Duodenal mucosa (tissue), 2 donors: ENCODE measurements around the gene NRIP1.
"Not testable (repeated sequence)": the region's sequence is repeated elsewhere in the genome, so short reads cannot be mapped to it uniquely, and the experiment has no call there.

Experiments
- H3K27ac ChIP-seq: one replicate; pipeline ENCODE4 v1.7.0; 2013; ENCODE audit warnings: low read depth, low read length
- H3K27me3 ChIP-seq, 2 donors: one replicate each; pipeline ENCODE4 v1.7.0; 2013; ENCODE audit warnings: low read length in 2 of 2, control low read depth in 1 of 2; ENCODE audit not compliant: insufficient read depth in 2 of 2, control insufficient read depth in 1 of 2
- H3K36me3 ChIP-seq, 2 donors: one replicate each; pipeline ENCODE4 v1.7.0; 2013; ENCODE audit warnings: low read length in 2 of 2, control low read depth in 1 of 2; ENCODE audit not compliant: insufficient read depth in 2 of 2, control insufficient read depth in 1 of 2
- H3K4me1 ChIP-seq, 2 donors: one replicate each; pipeline ENCODE4 v1.7.0; 2013; ENCODE audit warnings: low read length in 2 of 2, control low read depth in 1 of 2; ENCODE audit not compliant: insufficient read depth in 2 of 2, control insufficient read depth in 1 of 2
- H3K4me3 ChIP-seq, 2 donors: one replicate each; pipeline ENCODE4 v1.7.0; 2013; ENCODE audit warnings: low read length in 2 of 2, low read depth in 1 of 2
- H3K9ac ChIP-seq, 2 donors: one replicate each; pipeline ENCODE4 v1.7.0; 2013; ENCODE audit warnings: low read length in 2 of 2, low read depth in 1 of 2
- H3K9me3 ChIP-seq, 2 donors: one replicate each; pipeline ENCODE4 v1.7.0; 2013; ENCODE audit warnings: low read length in 2 of 2, control low read depth in 1 of 2; ENCODE audit not compliant: control insufficient read depth in 1 of 2

Gene NRIP1

DNA sequence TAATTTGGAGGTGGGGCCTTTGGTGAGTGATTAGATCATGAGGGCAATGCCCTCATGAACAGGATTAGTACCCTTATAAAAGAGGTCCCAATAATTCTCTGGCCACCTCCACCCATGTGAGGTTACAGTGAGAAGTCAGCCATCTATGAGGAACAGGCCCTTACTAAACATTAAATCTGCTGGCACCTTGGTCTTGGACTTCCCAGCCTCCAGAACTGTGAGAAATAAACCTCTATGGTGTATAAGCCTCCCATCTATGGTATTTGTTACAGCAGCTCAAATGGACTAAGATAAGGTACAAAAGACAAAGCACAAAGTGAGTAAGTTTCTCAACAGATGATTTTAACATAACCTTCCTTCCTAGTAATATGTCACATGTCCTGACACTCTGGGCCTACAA lies 22.3 kb downstream of the NRIP1 start:
- H3K27me3 ChIP-seq, result no peaks in the 10 kb centered on the region
- H3K4me3 ChIP-seq, result no peak overlapping the region
- H3K27ac ChIP-seq, result no peak overlapping the region
- H3K4me1 ChIP-seq, result peaks cover 0 to 16% of the 10 kb centered on the region in 2 donors
- H3K9me3 ChIP-seq, result no peaks in the 10 kb centered on the region
- H3K9ac ChIP-seq, result no peak overlapping the region
- H3K36me3 ChIP-seq, result no peaks in the 10 kb centered on the region

DNA sequence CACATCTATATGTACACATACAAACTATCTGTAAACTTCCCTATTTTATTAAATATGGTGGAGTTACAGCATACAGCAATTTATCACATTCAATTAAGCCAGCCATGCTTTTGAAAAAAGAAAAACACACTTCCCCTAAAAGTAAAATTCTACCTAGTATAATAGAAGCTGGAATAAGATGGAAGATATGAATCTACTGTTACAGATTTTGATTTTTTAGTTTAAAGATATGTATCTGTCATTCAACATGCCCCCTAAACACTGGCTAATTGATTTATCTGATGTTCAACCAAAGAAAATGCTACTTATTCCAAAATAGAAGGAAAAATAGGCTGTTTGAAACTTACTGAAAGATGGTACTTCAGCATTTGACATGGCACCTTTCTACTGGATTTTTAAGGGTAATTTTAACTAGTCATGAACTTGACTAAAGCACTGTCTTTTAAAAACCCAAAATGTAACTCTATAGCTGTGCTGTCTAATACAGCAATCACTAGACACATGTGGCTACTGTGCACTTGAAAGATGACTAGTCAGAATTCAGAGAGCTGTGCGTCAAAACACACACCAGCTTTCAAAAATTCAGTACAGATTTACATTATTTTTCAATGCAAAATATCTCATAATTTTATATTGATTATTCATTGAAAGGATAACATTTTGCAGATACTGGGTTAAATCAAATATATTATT lies 25.0 kb downstream of the NRIP1 start:
- H3K9ac ChIP-seq, result no peak overlapping the region
- H3K9me3 ChIP-seq, result no peaks in the 10 kb centered on the region
- no peaks in the 10 kb centered on the region for H3K36me3 ChIP-seq
- H3K27me3 ChIP-seq, result no peaks in the 10 kb centered on the region
- H3K4me1 ChIP-seq, result peaks cover 0 to 33% of the 10 kb centered on the region in 2 donors
- no peak overlapping the region for H3K27ac ChIP-seq
- no peak overlapping the region for H3K4me3 ChIP-seq

- H3K4me1 ChIP-seq, result peaks cover 4 to 47% of the 10 kb centered on the region in 2 donors
- no peak overlapping the region for H3K27ac ChIP-seq
- H3K27me3 ChIP-seq, result no peaks in the 10 kb centered on the region
- no peak overlapping the region for H3K4me3 ChIP-seq
- no peaks in the 10 kb centered on the region for H3K9me3 ChIP-seq
- H3K9ac ChIP-seq, result no peak overlapping the region
- H3K36me3 ChIP-seq, result no peaks in the 10 kb centered on the region
Observed at GRCh38 chr21:15037900-15038293, 26.9 kb downstream of the NRIP1 start.

DNA sequence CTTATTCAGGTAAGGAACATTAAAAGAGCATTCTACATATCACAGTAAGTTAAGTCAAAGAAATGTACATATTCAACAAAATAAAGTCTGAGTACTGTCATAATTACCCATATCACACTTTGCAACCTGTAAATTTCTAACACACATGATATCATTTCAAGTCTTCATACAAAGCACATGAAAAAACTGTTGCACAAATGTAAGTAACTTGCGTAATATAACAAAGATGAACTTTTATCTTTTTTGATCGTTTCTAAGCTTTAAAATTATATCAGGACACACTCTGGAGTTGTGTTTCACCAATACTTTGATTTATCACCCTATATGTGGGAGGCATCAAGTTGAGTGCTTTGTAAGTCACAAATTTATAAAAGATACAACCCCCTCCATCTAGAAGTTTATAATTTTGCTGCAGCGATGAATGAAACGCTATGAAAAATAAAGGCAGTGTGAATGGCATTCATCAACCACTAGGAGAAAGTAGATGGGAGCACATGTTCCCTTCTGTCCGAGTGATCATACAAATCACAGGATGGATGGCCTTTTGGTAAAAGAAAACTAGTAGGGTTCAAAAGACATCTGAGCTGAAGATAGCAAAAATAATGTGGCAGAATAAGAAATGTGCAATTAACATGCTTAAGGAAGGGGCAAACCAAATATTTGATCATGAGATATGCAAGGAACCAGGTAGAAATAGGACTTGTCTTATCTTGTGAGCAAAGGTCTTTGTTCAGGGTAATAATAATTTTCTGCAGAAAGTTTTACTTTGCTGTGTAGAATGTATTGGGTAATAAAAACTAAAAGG lies 27.5 kb downstream of the NRIP1 start:
- H3K27me3 ChIP-seq, result no peaks in the 10 kb centered on the region
- H3K9me3 ChIP-seq, result no peaks in the 10 kb centered on the region
- peaks cover 4 to 47% of the 10 kb centered on the region in 2 donors for H3K4me1 ChIP-seq
- no peak overlapping the region for H3K4me3 ChIP-seq
- H3K27ac ChIP-seq, result no peak overlapping the region
- no peaks in the 10 kb centered on the region for H3K36me3 ChIP-seq
- no peak overlapping the region for H3K9ac ChIP-seq

DNA sequence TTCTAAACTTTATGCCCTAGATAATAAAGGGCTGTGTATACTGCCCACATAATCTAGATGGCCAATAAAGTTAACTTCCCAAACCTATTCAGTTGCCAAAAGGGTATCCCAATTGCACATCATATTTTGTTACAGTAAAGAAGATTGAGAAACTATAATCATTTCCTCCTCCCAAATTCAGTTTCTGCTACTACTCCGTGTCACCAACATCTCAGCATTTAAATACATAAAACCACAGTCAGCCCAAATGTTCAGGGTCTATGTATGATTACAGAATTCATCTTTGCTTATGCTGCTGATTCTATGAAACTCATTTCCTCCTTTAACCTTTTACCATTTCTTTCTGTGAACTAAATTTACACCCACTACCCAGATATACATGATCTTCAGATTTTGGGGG lies 28.6 kb downstream of the NRIP1 start:
- H3K27me3 ChIP-seq, result no peaks in the 10 kb centered on the region
- no peak overlapping the region for H3K9ac ChIP-seq
- peaks cover 0 to 4% of the 10 kb centered on the region in 2 donors for H3K36me3 ChIP-seq
- H3K9me3 ChIP-seq, result no peaks in the 10 kb centered on the region
- peaks cover 4 to 47% of the 10 kb centered on the region in 2 donors for H3K4me1 ChIP-seq
- no peak overlapping the region for H3K4me3 ChIP-seq
- no peak overlapping the region for H3K27ac ChIP-seq

GRCh38 chr21:15034126-15034853 lies 30.5 kb downstream of the NRIP1 start:
- Histone ChIP-seq H3K9me3 (no peaks in the 10 kb centered on the region), H3K36me3 (peaks cover 0 to 11% of the 10 kb centered on the region in 2 donors), H3K4me3 (no peak overlapping the region), H3K9ac (no peak overlapping the region), H3K27ac (no peak overlapping the region), H3K4me1 (peaks cover 4 to 46% of the 10 kb centered on the region in 2 donors), H3K27me3 (no peaks in the 10 kb centered on the region)

DNA sequence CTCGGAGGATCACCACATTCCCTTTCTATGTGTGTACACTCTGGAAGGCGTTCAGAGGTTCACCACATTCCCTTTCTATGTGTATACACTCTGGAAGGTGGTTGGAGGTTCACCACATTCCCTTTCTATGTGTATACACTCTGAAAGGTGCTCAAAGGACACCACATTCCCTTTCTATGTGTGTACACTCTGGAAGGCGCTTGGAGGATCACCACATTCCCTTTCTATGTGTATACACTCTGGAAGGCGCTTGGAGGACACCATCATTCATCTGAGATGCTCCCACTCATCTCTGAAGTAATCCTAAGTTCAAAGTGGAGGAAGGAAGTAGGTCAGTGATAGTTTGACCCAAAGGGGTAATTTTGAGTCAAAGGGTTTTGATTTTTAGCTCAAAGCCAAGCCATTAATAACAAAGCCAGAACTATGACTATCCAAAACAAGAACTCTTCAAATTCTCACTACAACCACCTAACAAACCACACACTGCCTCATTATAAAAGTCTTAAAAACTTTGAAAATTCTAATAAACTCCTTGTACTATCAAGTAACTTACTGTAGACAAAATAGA lies 32.9 kb downstream of the NRIP1 start:
- no peak overlapping the region for H3K27ac ChIP-seq
- H3K9ac ChIP-seq, result no peak overlapping the region
- H3K36me3 ChIP-seq, result peaks cover 0 to 11% of the 10 kb centered on the region in 2 donors
- no peaks in the 10 kb centered on the region for H3K27me3 ChIP-seq
- no peak overlapping the region for H3K4me3 ChIP-seq
- H3K9me3 ChIP-seq, result no peaks in the 10 kb centered on the region
- peaks cover 9 to 30% of the 10 kb centered on the region in 2 donors for H3K4me1 ChIP-seq

- H3K9ac ChIP-seq, H3K27me3 ChIP-seq, H3K4me3 ChIP-seq, H3K27ac ChIP-seq, H3K9me3 ChIP-seq: not testable (repeated sequence)
- Histone ChIP-seq H3K36me3 (peaks cover 0 to 11% of the 10 kb centered on the region in 2 donors), H3K4me1 (peaks cover 9 to 30% of the 10 kb centered on the region in 2 donors)
Observed at GRCh38 chr21:15031362-15031761, 33.4 kb downstream of the NRIP1 start.

DNA sequence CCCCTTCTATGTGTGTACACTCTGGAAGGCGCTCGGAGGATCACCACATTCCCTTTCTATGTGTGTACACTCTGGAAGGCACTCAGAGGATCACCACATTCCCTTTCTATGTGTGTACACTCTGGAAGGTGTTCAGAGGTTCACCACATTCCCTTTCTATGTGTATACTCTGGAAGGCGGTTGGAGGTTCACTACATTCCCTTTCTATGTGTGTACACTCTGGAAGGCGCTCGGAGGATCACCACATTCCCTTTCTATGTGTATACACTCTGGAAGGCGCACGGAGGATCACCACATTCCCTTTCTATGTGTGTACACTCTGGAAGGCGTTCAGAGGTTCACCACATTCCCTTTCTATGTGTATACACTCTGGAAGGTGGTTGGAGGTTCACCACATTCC lies 33.9 kb downstream of the NRIP1 start:
- Histone ChIP-seq H3K4me1 (peaks cover 9 to 25% of the 10 kb centered on the region in 2 donors), H3K36me3 (peaks cover 0 to 11% of the 10 kb centered on the region in 2 donors)
- not testable (repeated sequence) for H3K9ac ChIP-seq, H3K9me3 ChIP-seq, H3K4me3 ChIP-seq, H3K27me3 ChIP-seq, H3K27ac ChIP-seq

DNA sequence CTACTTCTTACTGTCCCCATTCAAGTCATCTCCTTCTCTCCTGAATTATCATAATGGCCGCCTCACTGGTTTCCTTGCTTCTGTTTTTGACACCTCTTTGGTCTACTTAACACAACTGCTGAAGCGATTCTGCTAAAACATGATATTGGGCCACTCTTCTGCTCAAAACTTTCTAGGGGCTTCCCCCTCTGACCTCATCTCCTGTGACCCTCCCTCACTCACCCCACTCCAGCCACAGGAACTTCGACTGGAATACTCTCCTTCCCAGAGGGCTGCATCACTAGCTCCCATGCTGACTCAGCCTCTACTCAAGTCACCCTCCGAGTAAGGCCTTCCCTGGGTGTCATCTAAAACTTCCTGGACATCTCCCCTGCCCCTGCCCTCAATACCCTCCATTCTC lies 35.7 kb downstream of the NRIP1 start:
- Histone ChIP-seq H3K27ac (no peak overlapping the region), H3K4me3 (no peak overlapping the region), H3K27me3 (no peaks in the 10 kb centered on the region), H3K9ac (no peak overlapping the region), H3K36me3 (peaks cover 0 to 11% of the 10 kb centered on the region in 2 donors), H3K9me3 (no peaks in the 10 kb centered on the region), H3K4me1 (peaks cover 7 to 13% of the 10 kb centered on the region in 2 donors)
